Naive thymus-derived CD4-positive, alpha-beta T cell (primary cell): Measurements from ENCODE around the gene DENND6B. TPM values are rescaled to one million over a fixed set of nuclear protein-coding genes. Genes with fewer than 3 reads are reported as not detected.
"Not testable (repeated sequence)": the region's sequence is repeated elsewhere in the genome, so short reads cannot be mapped to it uniquely, and the experiment has no call there.

Experiments used
- ATAC-seq: fragments of 150-1000 bp; cut with Tn5 transposase; 2 replicates; pipeline ENCODE4 v1.10.0; 2021; ENCODE audit warnings: mild to moderate bottlenecking, moderate library complexity
- CTCF ChIA-PET: fragments of 350-600 bp; sonication (Branson Sonifier 250); formaldehyde crosslinking; loops from one replicate; lab custom pipeline; 2021; ENCODE audit warnings: antibody characterized with exemption; lab: Charles Lee
- POLR2A ChIA-PET: fragments of 350-600 bp; sonication (Branson Sonifier 250); formaldehyde crosslinking; loops from one replicate; lab custom pipeline; 2021; ENCODE audit warnings: antibody characterized with exemption, inconsistent platforms; lab: Charles Lee
- DNase-seq, 9 donors: peaks; one replicate each; pipeline versions ENCODE4 v3.0.0 to v3.0.0-alpha.2; 2020 to 2022; ENCODE audit warnings: mixed read lengths in 1 of 9
- H3K27ac ChIP-seq: one replicate; pipeline ENCODE4 v1.7.0; 2013; ENCODE audit warnings: mild to moderate bottlenecking, low read depth, low read length, moderate library complexity
- H3K27me3 ChIP-seq, 2 donors: one replicate each; pipeline ENCODE4 v1.7.0; 2013; ENCODE audit warnings: low read length in 2 of 2, mild to moderate bottlenecking in 2 of 2, moderate library complexity in 2 of 2; ENCODE audit not compliant: control insufficient read depth in 2 of 2, insufficient read depth in 2 of 2
- H3K36me3 ChIP-seq, 3 experiments: 1 replicate in 2 of 3; 2 replicates in 1 of 3; pipeline ENCODE4 v1.7.0; 2013; ENCODE audit warnings: low read length in 3 of 3, mild to moderate bottlenecking in 3 of 3, moderate library complexity in 1 of 3; ENCODE audit not compliant: insufficient read depth in 3 of 3, control insufficient read depth in 2 of 3
- H3K4me1 ChIP-seq, 2 donors: one replicate each; pipeline ENCODE4 v1.7.0; 2013; ENCODE audit warnings: low read length in 2 of 2, mild to moderate bottlenecking in 2 of 2, moderate library complexity in 1 of 2; ENCODE audit not compliant: control insufficient read depth in 2 of 2, insufficient read depth in 2 of 2
- H3K4me3 ChIP-seq: 2 replicates; pipeline ENCODE4 v1.7.0; 2013; ENCODE audit warnings: mild to moderate bottlenecking, low read length
- H3K9me3 ChIP-seq, 3 experiments: 1 replicate in 2 of 3; 2 replicates in 1 of 3; pipeline ENCODE4 v1.7.0; 2013; ENCODE audit warnings: low read length in 3 of 3; ENCODE audit not compliant: control insufficient read depth in 2 of 3
- H3K27ac Mint-ChIP-seq, 9 donors: one replicate each; pipeline ENCODE4 v1.8.0; 2020 to 2022; ENCODE audit warnings: mixed read lengths in 9 of 9, mild to moderate bottlenecking in 8 of 9, moderate library complexity in 5 of 9, inconsistent platforms in 2 of 9
- H3K27me3 Mint-ChIP-seq, 5 donors: one replicate each; pipeline ENCODE4 v1.8.0; 2021 to 2022; ENCODE audit warnings: mixed read lengths in 5 of 5, mild to moderate bottlenecking in 1 of 5
- H3K36me3 Mint-ChIP-seq, 5 donors: one replicate each; pipeline ENCODE4 v1.8.0; 2020 to 2022; ENCODE audit warnings: mixed read lengths in 5 of 5, mild to moderate bottlenecking in 3 of 5, inconsistent platforms in 1 of 5
- H3K4me1 Mint-ChIP-seq, 7 donors: one replicate each; pipeline ENCODE4 v1.8.0; 2020 to 2022; ENCODE audit warnings: mixed read lengths in 7 of 7, mild to moderate bottlenecking in 3 of 7, inconsistent platforms in 1 of 7
- H3K4me3 Mint-ChIP-seq, 10 donors: one replicate each; pipeline ENCODE4 v1.8.0; 2020 to 2022; ENCODE audit warnings: mild to moderate bottlenecking in 10 of 10, mixed read lengths in 10 of 10, moderate library complexity in 6 of 10, inconsistent platforms in 2 of 10
- H3K9me3 Mint-ChIP-seq, 11 donors: one replicate each; pipeline ENCODE4 v1.8.0; 2020 to 2022; ENCODE audit warnings: mixed read lengths in 11 of 11, mild to moderate bottlenecking in 4 of 11, inconsistent platforms in 1 of 11, moderate library complexity in 1 of 11
- intact Hi-C, 2 donors: fragments of 100-400 bp; cut with micrococcal nuclease; formaldehyde crosslinking; loops; one replicate each; pipeline ENCODE4 v1.15.1; 2023
- polyA plus RNA-seq, 2 donors: library from polyadenylated mRNA; unstranded; fragments of 300-500 nt; fragmentation: Illumina TruSeq; gene quantifications; one replicate each; pipeline ENCODE4 v1.2.3, GENCODE V29; 2021
- total RNA-seq, 6 experiments: library from RNA in 5 of 6; stranded (reverse) in 5 of 6; gene quantifications; 1 replicate in 5 of 6; 2 replicates in 1 of 6; pipeline ENCODE4 v1.2.3 and lab custom pipeline; 2021 to 2026

The DENND6B gene
- total and polyA plus RNA-seq, 7 experiments from 2014 or later: 0.19 to 4.0 (median 2.2) TPM

DNA sequence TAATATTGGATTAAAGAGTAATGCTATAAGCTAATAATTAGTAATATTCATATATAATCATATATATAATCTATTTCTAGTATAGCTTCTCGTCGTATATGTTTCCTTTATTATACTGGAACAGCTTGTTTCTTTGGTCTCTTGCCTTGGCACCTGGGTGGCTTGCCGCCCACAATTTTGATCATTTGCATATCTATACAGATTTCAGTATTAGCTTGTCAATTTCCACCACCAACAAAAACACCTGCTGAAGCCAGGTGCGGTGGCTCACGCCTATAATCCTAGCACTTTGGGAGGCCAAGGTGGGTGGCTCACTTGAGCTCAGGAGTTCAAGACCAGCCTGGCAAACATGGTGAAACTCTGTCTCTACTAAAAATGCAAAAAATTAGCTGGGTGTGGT, 7.6 kb upstream of the DENND6B start:
- H3K4me3 Mint-ChIP-seq, DNase-seq, H3K36me3 ChIP-seq, H3K27me3 Mint-ChIP-seq, H3K4me3 ChIP-seq, POLR2A ChIA-PET, H3K9me3 Mint-ChIP-seq, H3K4me1 ChIP-seq, H3K27ac ChIP-seq, intact Hi-C loops, H3K36me3 Mint-ChIP-seq, H3K27me3 ChIP-seq, ATAC-seq, H3K9me3 ChIP-seq, H3K27ac Mint-ChIP-seq, H3K4me1 Mint-ChIP-seq: not testable (repeated sequence)
- CTCF ChIA-PET: interaction anchor here (0.8 to 1.4 kb wide), 2 partner anchors 81 to 83 kb away, joined by 3 to 4 read pairs; partner anchors contain the start of gene HDAC10

DNA sequence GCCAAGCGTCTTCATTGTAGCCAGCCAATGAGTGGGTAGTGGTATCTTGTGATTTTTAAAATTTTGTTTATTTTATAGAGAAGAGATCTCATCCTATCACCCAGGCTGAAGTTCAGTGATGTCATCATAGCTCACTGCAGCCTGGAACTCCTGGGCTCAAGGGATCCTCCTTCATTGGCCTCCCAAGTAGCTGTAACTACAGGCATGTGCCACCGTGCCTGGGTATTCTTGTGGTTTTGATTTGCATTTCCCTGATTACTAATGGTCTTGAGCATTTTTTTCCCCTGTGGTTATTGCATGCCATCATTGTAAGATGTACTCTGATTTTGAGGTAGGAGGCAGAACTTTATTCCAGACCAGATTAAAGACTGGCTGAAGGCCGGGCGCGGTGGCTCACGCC, 2.4 kb upstream of the DENND6B start:
- POLR2A ChIA-PET: interaction anchor here (3.5 kb wide), 1 partner anchor 12 kb away, joined by 14 read pairs; no protein-coding TSS in a partner anchor
- peaks cover 0 to 4% of the 10 kb centered on the region in 2 donors for H3K4me1 ChIP-seq
- Mint-ChIP-seq H3K27me3 (peaks cover 0 to 30% (median 0%) of the 10 kb centered on the region in 5 donors), H3K9me3 (no peaks in the 10 kb centered on the region), H3K4me1 (peaks cover 5 to 15% (median 9%) of the 10 kb centered on the region in 7 donors), H3K36me3 (no peaks in the 10 kb centered on the region), H3K4me3 (peak overlapping the region in 3 of 10 donors; percentile 26 to 44 (median 28)), H3K27ac (peak overlapping the region in 1 of 9 donors; percentile 48)
- no peak overlapping the region for H3K4me3 ChIP-seq
- ATAC-seq (no peak), DNase-seq (no peak)
- H3K9me3 ChIP-seq: no peaks in the 10 kb centered on the region
- H3K27ac ChIP-seq: no peak overlapping the region
- no peaks in the 10 kb centered on the region for H3K27me3 ChIP-seq
- intact Hi-C loops: loop anchor here (5.0 to 10.0 kb wide), 2 partner anchors 293 to 674 kb away; no protein-coding TSS in a partner anchor
- no peaks in the 10 kb centered on the region for H3K36me3 ChIP-seq
- CTCF ChIA-PET: interaction anchor here (0.6 to 1.1 kb wide), 3 partner anchors 10 to 119 kb away, joined by 3 read pairs; no protein-coding TSS in a partner anchor

DNA sequence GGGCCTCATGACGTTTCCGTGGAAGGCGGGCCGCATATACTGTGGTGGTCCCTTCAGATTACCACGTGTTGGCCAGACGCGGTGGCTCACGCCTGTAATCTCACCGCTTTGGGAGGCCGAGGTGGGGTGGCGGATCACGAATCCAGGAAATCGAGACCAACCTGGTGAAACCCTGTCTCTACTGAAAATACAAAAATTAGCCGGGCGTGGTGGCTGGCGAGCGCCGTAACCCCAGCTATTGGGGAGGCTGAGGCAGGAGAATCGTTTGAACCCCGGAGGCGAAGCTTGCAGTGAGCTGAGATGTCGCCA, 853 bp upstream of the DENND6B start:
- H3K27me3 Mint-ChIP-seq: peaks cover 0 to 33% (median 0%) of the 10 kb centered on the region in 5 donors
- no peaks in the 10 kb centered on the region for H3K9me3 Mint-ChIP-seq
- ChIA-PET CTCF (interaction anchor here (1.2 to 1.5 kb wide), 3 partner anchors 14 to 77 kb away, joined by 4 to 5 read pairs (median 4); partner anchors contain the start of gene HDAC10), POLR2A (interaction anchor here (1.0 to 3.5 kb wide), 2 partner anchors 14 to 83 kb away, joined by 3 to 14 read pairs; no protein-coding TSS in a partner anchor)
- Histone ChIP-seq H3K9me3 (no peaks in the 10 kb centered on the region), H3K27ac (peak overlapping the region; percentile 64), H3K27me3 (no peaks in the 10 kb centered on the region), H3K4me1 (peaks cover 0 to 4% of the 10 kb centered on the region in 2 donors), H3K36me3 (no peaks in the 10 kb centered on the region), H3K4me3 (peak overlapping the region; percentile 60)
- ATAC-seq (no peak), DNase-seq (no peak)
- H3K27ac Mint-ChIP-seq: peak overlapping the region in 7 of 9 donors; percentile 22 to 88 (median 55)
- peaks cover 5 to 15% (median 9%) of the 10 kb centered on the region in 7 donors for H3K4me1 Mint-ChIP-seq
- intact Hi-C loops: loop anchor here (1.0 to 10.0 kb wide), 10 partner anchors 13 to 673 kb away; partner anchors contain the start of genes MAPK11 (in 1 of the 2) and TUBGCP6 (in 1 of the 2)
- H3K36me3 Mint-ChIP-seq: no peaks in the 10 kb centered on the region
- H3K4me3 Mint-ChIP-seq: peak overlapping the region; percentile 74 to 88 (median 80)

DNA sequence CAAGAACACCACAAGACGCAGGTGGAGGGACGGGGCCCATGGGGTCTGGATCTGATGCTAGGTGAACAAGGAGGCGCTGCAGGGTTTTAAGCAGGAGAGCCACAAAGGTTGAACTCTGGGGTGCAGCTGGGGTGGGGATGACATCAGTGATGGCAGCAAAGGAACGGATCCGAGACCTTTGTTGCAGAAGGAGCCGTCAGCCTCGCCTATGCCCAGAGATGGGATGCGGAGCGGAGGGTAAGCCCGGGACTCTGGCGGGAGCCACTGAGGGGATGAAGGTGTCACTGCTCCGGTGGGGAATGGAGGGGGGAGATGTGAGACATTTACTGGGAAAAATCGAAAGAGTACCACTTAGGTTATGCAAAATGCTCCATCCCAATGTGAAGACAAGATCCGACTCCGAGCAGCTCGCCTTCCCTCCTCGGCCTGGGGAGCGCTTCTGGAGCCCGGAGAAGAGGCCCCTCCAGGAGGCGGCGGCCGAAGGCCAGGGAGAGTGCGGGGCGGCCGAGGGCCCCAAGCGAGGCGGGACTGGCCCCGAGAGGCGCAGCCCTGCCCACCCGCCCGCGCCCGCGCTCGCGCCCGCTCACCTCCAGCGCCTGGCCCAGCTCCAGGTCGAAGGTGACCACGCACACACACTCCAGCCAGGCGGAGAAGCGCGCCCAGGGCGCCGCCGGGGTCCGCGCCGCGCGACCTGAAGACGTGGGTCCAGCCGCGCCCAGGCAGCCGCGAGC, 422 bp downstream of the DENND6B start:
- Histone ChIP-seq H3K27ac (peak overlapping the region; percentile 45), H3K4me3 (no peak overlapping the region), H3K27me3 (no peaks in the 10 kb centered on the region), H3K36me3 (no peaks in the 10 kb centered on the region), H3K4me1 (peaks cover 0 to 4% of the 10 kb centered on the region in 2 donors), H3K9me3 (no peaks in the 10 kb centered on the region)
- no peaks in the 10 kb centered on the region for H3K36me3 Mint-ChIP-seq
- H3K27ac Mint-ChIP-seq: peak overlapping the region in 5 of 9 donors; percentile 45 to 80 (median 55)
- intact Hi-C loops: loop anchor here (2.0 to 10.0 kb wide), 4 partner anchors 56 to 672 kb away; partner anchors contain the start of genes MAPK11 (in 1 of the 2) and TUBGCP6 (in 1 of the 2)
- DNase-seq (peak in 1 of 9 donors; percentile 9), ATAC-seq (no peak)
- H3K9me3 Mint-ChIP-seq: no peaks in the 10 kb centered on the region
- POLR2A ChIA-PET: interaction anchor here (3.5 kb wide), 1 partner anchor 15 kb away, joined by 14 read pairs; no protein-coding TSS in a partner anchor
- peak overlapping the region; percentile 67 to 87 (median 80) for H3K4me3 Mint-ChIP-seq
- peaks cover 5 to 15% (median 9%) of the 10 kb centered on the region in 7 donors for H3K4me1 Mint-ChIP-seq
- CTCF ChIA-PET: interaction anchor here (0.6 to 1.5 kb wide), 3 partner anchors 13 to 255 kb away, joined by 3 to 4 read pairs (median 3); no protein-coding TSS in a partner anchor
- H3K27me3 Mint-ChIP-seq: peaks cover 0 to 33% (median 0%) of the 10 kb centered on the region in 5 donors

DNA sequence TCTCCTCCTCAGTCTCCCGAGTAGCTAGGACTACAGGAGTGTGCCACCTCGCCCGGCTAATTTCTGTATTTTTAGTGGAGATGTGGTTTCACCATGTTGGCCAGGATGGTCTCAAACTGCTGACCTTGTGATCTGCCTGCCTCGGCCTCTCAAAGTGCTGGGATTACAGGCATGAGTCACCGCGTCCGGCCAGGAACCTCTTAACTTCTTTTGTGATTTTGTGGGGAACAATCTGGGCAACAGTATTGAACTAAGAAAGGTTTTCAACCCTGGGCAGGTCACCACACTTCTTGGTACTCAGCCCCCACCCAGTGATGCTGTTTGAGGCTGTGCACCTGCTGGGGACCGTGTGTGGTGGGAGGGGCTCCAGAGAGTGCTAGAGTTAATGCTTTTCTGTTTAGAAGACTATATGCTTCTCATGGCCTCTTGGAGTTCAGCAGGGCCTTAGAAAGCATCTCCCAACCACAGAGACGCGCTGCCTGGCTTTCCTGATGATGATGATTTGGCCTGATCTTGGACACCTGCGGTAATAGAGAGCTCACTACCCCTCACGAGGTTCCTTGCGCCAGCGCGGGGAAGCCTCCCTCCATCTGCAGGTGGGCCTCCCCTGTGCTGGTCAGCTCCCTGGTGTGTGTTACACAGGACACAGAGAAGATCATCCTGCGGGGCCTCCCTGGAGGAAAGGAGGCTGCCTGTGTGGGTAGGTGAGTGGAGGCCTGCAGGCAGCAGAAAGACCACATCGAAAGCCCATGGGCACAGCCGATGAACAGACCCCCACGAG, 1.2 kb downstream of the DENND6B start:
- POLR2A ChIA-PET: interaction anchor here (0.9 to 1.0 kb wide), 2 partner anchors 11 to 16 kb away, joined by 3 read pairs; no protein-coding TSS in a partner anchor
- Mint-ChIP-seq H3K36me3 (no peaks in the 10 kb centered on the region), H3K4me1 (peaks cover 5 to 15% (median 9%) of the 10 kb centered on the region in 7 donors), H3K27me3 (peaks cover 0 to 27% (median 0%) of the 10 kb centered on the region in 5 donors), H3K27ac (peak overlapping the region in 6 of 9 donors; percentile 17 to 79 (median 50)), H3K4me3 (peak overlapping the region; percentile 67 to 87 (median 80)), H3K9me3 (no peaks in the 10 kb centered on the region)
- Histone ChIP-seq H3K9me3 (no peaks in the 10 kb centered on the region), H3K4me1 (peaks cover 0 to 4% of the 10 kb centered on the region in 2 donors), H3K27me3 (no peaks in the 10 kb centered on the region), H3K27ac (no peak overlapping the region), H3K4me3 (no peak overlapping the region), H3K36me3 (no peaks in the 10 kb centered on the region)
- no peak for ATAC-seq
- intact Hi-C loops: loop anchor here (2.0 to 10.0 kb wide), 4 partner anchors 55 to 671 kb away; partner anchors contain the start of genes MAPK11 (in 1 of the 2) and TUBGCP6 (in 1 of the 2)
- CTCF ChIA-PET: interaction anchor here (1.1 kb wide), 1 partner anchor 255 kb away, joined by 3 read pairs; no protein-coding TSS in a partner anchor
- no peak for DNase-seq

DNA sequence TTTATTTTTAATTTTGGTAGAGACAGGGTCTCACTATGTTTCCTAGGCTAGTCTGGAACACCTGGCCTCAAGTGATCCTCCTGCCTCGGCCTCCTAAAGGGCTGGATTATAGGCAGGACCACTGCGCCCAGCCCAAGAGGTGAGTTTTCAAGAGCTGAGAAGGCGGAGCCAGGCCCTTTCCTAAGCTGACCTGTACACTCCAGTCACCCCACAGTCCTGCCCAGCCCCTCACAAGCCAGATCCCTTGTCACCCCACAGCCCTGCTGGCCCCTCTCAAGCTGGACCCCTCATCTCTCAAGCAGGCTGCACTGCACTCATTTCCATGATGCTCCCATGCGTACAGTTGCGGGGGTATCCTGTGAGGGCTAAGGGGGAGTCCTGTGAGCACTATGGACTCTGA, 2.9 kb downstream of the DENND6B start:
- no peak overlapping the region for H3K4me3 ChIP-seq
- H3K4me1 ChIP-seq: peaks cover 0 to 4% of the 10 kb centered on the region in 2 donors
- no peaks in the 10 kb centered on the region for H3K36me3 ChIP-seq
- DNase-seq (no peak), ATAC-seq (no peak)
- no peaks in the 10 kb centered on the region for H3K9me3 ChIP-seq
- no peak overlapping the region for H3K27ac Mint-ChIP-seq
- CTCF ChIA-PET: no interaction called here
- intact Hi-C loops: loop anchor here in 1 of 2 donors (10.0 kb wide), 1 partner anchor 669 kb away; no protein-coding TSS in a partner anchor
- H3K9me3 Mint-ChIP-seq: no peaks in the 10 kb centered on the region
- no peak overlapping the region for H3K4me3 Mint-ChIP-seq
- H3K27me3 ChIP-seq: no peaks in the 10 kb centered on the region
- H3K27me3 Mint-ChIP-seq: peaks cover 0 to 24% (median 0%) of the 10 kb centered on the region in 5 donors
- H3K4me1 Mint-ChIP-seq: peaks cover 5 to 14% (median 9%) of the 10 kb centered on the region in 7 donors
- H3K36me3 Mint-ChIP-seq: no peaks in the 10 kb centered on the region
- no peak overlapping the region for H3K27ac ChIP-seq
- POLR2A ChIA-PET: no interaction called here
